Measurements from ENCODE around the gene LAMA1. TPM values are rescaled to one million over a fixed set of nuclear protein-coding genes. Genes with fewer than 3 reads are reported as not detected.

Gene LAMA1
- polyA plus RNA-seq, 1 donor from 2014 or later: 10.3 TPM

Small RNAs within 50 kb of the gene (small RNA-seq; reads per million reads assigned to genes)
- gene RNU6-916P: 0 reads per million in 3 experiments

Other genes starting within 250 kb of the LAMA1 start
- gene LRRC30, start 113.3 kb upstream of the LAMA1 start, polyA plus RNA-seq: not detected in 2 replicates

Data from neural cell (in vitro differentiated cells).